Measurements from ENCODE around the gene MARCHF3.

GRCh38 chr5:126981701-126982100, 48.7 kb downstream of the MARCHF3 start:
- TF ChIP-seq, protein P1, sequence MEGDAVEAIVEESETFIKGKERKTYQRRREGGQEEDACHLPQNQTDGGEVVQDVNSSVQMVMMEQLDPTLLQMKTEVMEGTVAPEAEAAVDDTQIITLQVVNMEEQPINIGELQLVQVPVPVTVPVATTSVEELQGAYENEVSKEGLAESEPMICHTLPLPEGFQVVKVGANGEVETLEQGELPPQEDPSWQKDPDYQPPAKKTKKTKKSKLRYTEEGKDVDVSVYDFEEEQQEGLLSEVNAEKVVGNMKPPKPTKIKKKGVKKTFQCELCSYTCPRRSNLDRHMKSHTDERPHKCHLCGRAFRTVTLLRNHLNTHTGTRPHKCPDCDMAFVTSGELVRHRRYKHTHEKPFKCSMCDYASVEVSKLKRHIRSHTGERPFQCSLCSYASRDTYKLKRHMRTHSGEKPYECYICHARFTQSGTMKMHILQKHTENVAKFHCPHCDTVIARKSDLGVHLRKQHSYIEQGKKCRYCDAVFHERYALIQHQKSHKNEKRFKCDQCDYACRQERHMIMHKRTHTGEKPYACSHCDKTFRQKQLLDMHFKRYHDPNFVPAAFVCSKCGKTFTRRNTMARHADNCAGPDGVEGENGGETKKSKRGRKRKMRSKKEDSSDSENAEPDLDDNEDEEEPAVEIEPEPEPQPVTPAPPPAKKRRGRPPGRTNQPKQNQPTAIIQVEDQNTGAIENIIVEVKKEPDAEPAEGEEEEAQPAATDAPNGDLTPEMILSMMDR (IDR thresholded peaks at IDR 0.05) = no peak
- no peak for TF ChIP-seq POLR2A (IDR thresholded peaks at IDR 0.05)
